Endothelial cell of umbilical vein (primary cell): ENCODE results near the gene PRUNE1. TPM values are rescaled to one million over a fixed set of nuclear protein-coding genes. Genes with fewer than 3 reads are reported as not detected.

Experiments used
- BruUV-seq: library from RNA; stranded (reverse); fragments of 400-500 nt; replicated peaks from 2 replicates; lab custom pipeline; 2021; lab: Mats Ljungman, UMichigan
- CTCF ChIA-PET: fragments of 300-600, 350-600 bp; sonication (Branson Sonifier 250); formaldehyde crosslinking; loops from one replicate; lab custom pipeline; 2021; ENCODE audit warnings: antibody characterized with exemption, inconsistent platforms; lab: Charles Lee
- POLR2A ChIA-PET: fragments of 300-600, 350-600 bp; sonication (Branson Sonifier 250); formaldehyde crosslinking; loops from one replicate; lab custom pipeline; 2021; ENCODE audit warnings: antibody characterized with exemption, inconsistent platforms; lab: Charles Lee
- DNase-seq: peaks from one replicate; pipeline ENCODE4 v3.0.0-alpha.2; 2011; ENCODE audit warnings: low read depth, low spot score
- FAIRE-seq: peaks from 2 replicates; lab custom pipeline; 2011; peaks lifted over from hg19 to GRCh38; lab: Jason Lieb, UNC
- H2AFZ ChIP-seq: 2 replicates; pipeline ENCODE4 v1.6.0; 2012; ENCODE audit warnings: low read depth, low read length, control low read depth, inconsistent platforms
- H3K27ac ChIP-seq: 2 replicates; pipeline ENCODE4 v1.5.1; 2011; ENCODE audit warnings: low read depth, mild to moderate bottlenecking, control low read depth, low read length, moderate library complexity; ENCODE audit not compliant: insufficient read depth
- H3K27me3 ChIP-seq, 2 experiments: 2 replicates each; pipeline versions ENCODE4 v1.6.0 to v1.6.1; 2011; ENCODE audit warnings: low read length in 2 of 2, mixed read lengths in 1 of 2; ENCODE audit not compliant: control insufficient read depth in 2 of 2, insufficient read depth in 2 of 2
- H3K36me3 ChIP-seq, 2 experiments: 2 replicates in 1 of 2; 3 replicates in 1 of 2; pipeline ENCODE4 v1.5.1; 2011; ENCODE audit warnings: low read length in 2 of 2, mild to moderate bottlenecking in 1 of 2, moderate library complexity in 1 of 2; ENCODE audit not compliant: control insufficient read depth in 2 of 2, insufficient read depth in 2 of 2; ENCODE audit errors: extremely low read depth in 1 of 2
- H3K4me1 ChIP-seq: 3 replicates; pipeline ENCODE4 v1.5.1; 2011; ENCODE audit warnings: mild to moderate bottlenecking, low read length; ENCODE audit not compliant: control insufficient read depth, insufficient read depth; ENCODE audit errors: extremely low read depth
- H3K4me2 ChIP-seq: 2 replicates; pipeline ENCODE4 v1.6.1; 2011; ENCODE audit warnings: low read length, control low read depth, mixed read lengths; ENCODE audit not compliant: insufficient read depth
- H3K4me3 ChIP-seq, 3 experiments: fragments of 200-600 bp in 1 of 3; sonication (generic), shearing (Covaris generic) in 1 of 3; replicated peaks in 1 of 3; 2 replicates each; pipeline ENCODE4 v1.5.1; 2011 to 2016; ENCODE audit warnings: control low read depth in 3 of 3, low read length in 3 of 3, mild to moderate bottlenecking in 2 of 3, inconsistent platforms in 1 of 3, low read depth in 1 of 3, moderate library complexity in 1 of 3; ENCODE audit not compliant: insufficient read depth in 1 of 3
- H3K79me2 ChIP-seq: 2 replicates; pipeline ENCODE4 v1.6.0; 2012; ENCODE audit warnings: low read length, inconsistent platforms; ENCODE audit not compliant: control insufficient read depth, insufficient read depth
- H3K9ac ChIP-seq: replicated peaks from 2 replicates; pipeline ENCODE3; 2011; ENCODE audit warnings: low read length, control low read depth; ENCODE audit not compliant: insufficient read depth; ENCODE audit errors: extremely low read depth
- H3K9me1 ChIP-seq: replicated peaks from 3 replicates; pipeline ENCODE4 v1.6.0; 2011; ENCODE audit warnings: mild to moderate bottlenecking, low read length; ENCODE audit not compliant: control insufficient read depth, insufficient read depth; ENCODE audit errors: extremely low read depth
- H3K9me3 ChIP-seq: replicated peaks from 2 replicates; pipeline ENCODE4 v1.5.1; 2012; ENCODE audit warnings: low read length, inconsistent platforms; ENCODE audit not compliant: control insufficient read depth, insufficient read depth
- H4K20me1 ChIP-seq: replicated peaks from 2 replicates; pipeline ENCODE3; 2011; ENCODE audit warnings: mild to moderate bottlenecking, low read length; ENCODE audit not compliant: control insufficient read depth, insufficient read depth; ENCODE audit errors: extremely low read depth
- CTCF ChIP-seq, 2 donors: IDR thresholded peaks; 1 replicate in 1 of 2; 2 replicates in 1 of 2; pipeline ENCODE4 v1.5.1; 2011; ENCODE audit warnings: low read length in 2 of 2, mild to moderate bottlenecking in 2 of 2, moderate library complexity in 2 of 2, control low read depth in 1 of 2, inconsistent platforms in 1 of 2, low read depth in 1 of 2; ENCODE audit not compliant: insufficient read depth in 1 of 2; ENCODE audit errors: extremely low read depth in 1 of 2
- EZH2 ChIP-seq: IDR thresholded peaks from 2 replicates; pipeline ENCODE4 v1.6.1; 2012; ENCODE audit warnings: borderline replicate concordance, low read depth, mild to moderate bottlenecking, moderate library complexity, low read length, inconsistent platforms; ENCODE audit not compliant: severe bottlenecking
- FOS ChIP-seq: IDR thresholded peaks from 2 replicates; pipeline ENCODE4 v1.6.1; 2011; ENCODE audit warnings: mild to moderate bottlenecking, low read length, moderate library complexity, borderline replicate concordance; ENCODE audit not compliant: insufficient read depth
- GATA2 ChIP-seq: IDR thresholded peaks from 2 replicates; pipeline ENCODE4 v1.7.0; 2011; ENCODE audit warnings: low read depth, mild to moderate bottlenecking, moderate library complexity, mixed read lengths, low read length; ENCODE audit not compliant: insufficient read length, insufficient read depth
- JUN ChIP-seq: IDR thresholded peaks from 2 replicates; pipeline ENCODE4 v1.6.1; 2011; ENCODE audit warnings: borderline replicate concordance, low read depth; ENCODE audit not compliant: insufficient read length, insufficient read depth
- MAX ChIP-seq: IDR thresholded peaks from 2 replicates; pipeline ENCODE4 v1.6.1; 2011; ENCODE audit not compliant: insufficient read depth, insufficient read length
- MYC ChIP-seq: IDR thresholded peaks from one replicate; pipeline ENCODE4 v1.6.1; 2011; ENCODE audit warnings: mild to moderate bottlenecking, low read depth, low read length
- POLR2A ChIP-seq: IDR thresholded peaks from 2 replicates; pipeline ENCODE4 v1.6.1; 2012; ENCODE audit warnings: low read depth, mild to moderate bottlenecking, control low read depth, low read length
- POLR2AphosphoS5 ChIP-seq: IDR thresholded peaks from 2 replicates; pipeline ENCODE4 v1.6.1; 2012; ENCODE audit warnings: low read depth, mild to moderate bottlenecking, control low read depth, low read length, moderate library complexity; ENCODE audit not compliant: insufficient read depth
- dilution Hi-C: fragments of 300-500 bp; cut with MboI; formaldehyde crosslinking; loops from one replicate; pipeline ENCODE4 v1.15.0; 2019; ENCODE audit warnings: low sequenced_read_pairs; ENCODE audit not compliant: extremely low pct_ligation_motif_present
- intact Hi-C: fragments of 100-400 bp; cut with micrococcal nuclease; formaldehyde crosslinking; loops from one replicate; pipeline ENCODE4 v1.10.0; 2022
- polyA plus RNA-seq, 4 experiments: library from polyadenylated mRNA; depleted of rRNA in 3 of 4; stranded (reverse) in 3 of 4; unstranded in 1 of 4; fragments of >200 nt; gene quantifications; 2 replicates each; pipeline versions ENCODE4 v1.2.1 to v1.2.3, GENCODE V29; 2011 to 2012; ENCODE audit warnings: missing spikeins in 1 of 4
- total RNA-seq: library from RNA; stranded (reverse); gene quantifications from 2 replicates; pipeline ENCODE4 v1.2.3, GENCODE V29; 2021

Gene PRUNE1
- total and polyA plus RNA-seq, 2 donors (not counting 3 experiments of a cell fraction or from before 2014, with no cell fraction given): 8.6 to 17.5 TPM

DNA sequence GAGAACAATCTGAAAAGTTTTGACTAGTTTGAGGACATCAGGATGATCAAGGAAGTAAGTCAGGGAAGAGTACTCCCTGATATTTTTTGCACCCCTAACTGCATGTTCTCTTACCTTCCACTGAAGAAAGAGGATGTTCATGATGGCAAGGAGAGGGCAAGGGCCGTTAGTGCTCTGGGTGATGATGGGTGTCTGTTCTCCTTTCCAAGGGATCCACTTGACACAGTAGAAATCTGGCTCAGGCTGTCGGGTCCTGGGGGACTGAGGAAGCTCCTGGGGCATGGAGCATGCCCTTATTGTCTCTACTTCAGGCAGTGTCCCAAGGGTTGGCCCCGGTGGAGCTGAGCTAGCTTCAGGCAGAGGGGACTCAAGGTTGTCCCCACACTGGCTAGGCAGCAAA, 6.2 kb upstream of the PRUNE1 start:
- no peaks in the 10 kb centered on the region for H3K27me3 ChIP-seq
- no peak overlapping the region for H3K4me3 ChIP-seq
- POLR2A ChIA-PET: no interaction called here
- H3K9me1 ChIP-seq: no peaks in the 10 kb centered on the region
- H3K4me2 ChIP-seq: no peak overlapping the region
- H3K4me1 ChIP-seq: peaks cover 25% of the 10 kb centered on the region
- DNase-seq: no peak
- peaks cover 0 to 8% of the 10 kb centered on the region in 2 experiments for H3K36me3 ChIP-seq
- no TSS peak for BruUV-seq
- no peaks in the 10 kb centered on the region for H3K79me2 ChIP-seq
- dilution Hi-C loops: no loop called here
- intact Hi-C loops: no loop called here
- no peaks in the 10 kb centered on the region for H4K20me1 ChIP-seq
- H2AFZ ChIP-seq: no peak overlapping the region
- no peaks in the 10 kb centered on the region for H3K9me3 ChIP-seq
- no peak for FAIRE-seq
- CTCF ChIA-PET: interaction anchor here (0.8 to 12.3 kb wide), 3 partner anchors 11 to 98 kb away, joined by 3 to 278 read pairs (median 4); partner anchors contain the start of genes ANXA9 and CERS2
- H3K9ac ChIP-seq: no peak overlapping the region
- H3K27ac ChIP-seq: no peak overlapping the region
- TF ChIP-seq POLR2A: no peak
- TF ChIP-seq MYC: no peak
- no peak for TF ChIP-seq EZH2
- no peak for TF ChIP-seq GATA2
- no peak for TF ChIP-seq MAX

GRCh38 chr1:151002611-151003010, 5.6 kb upstream of the PRUNE1 start:
- POLR2A ChIA-PET: no interaction called here
- BruUV-seq: no TSS peak

More at GRCh38 chr1:151002611-151003010, 5.6 kb upstream of the PRUNE1 start:
- peaks cover 0 to 3% of the 10 kb centered on the region in 2 experiments for H3K36me3 ChIP-seq
- H3K9me1 ChIP-seq: no peaks in the 10 kb centered on the region
- DNase-seq (no peak), FAIRE-seq (no peak)
- no peaks in the 10 kb centered on the region for H3K9me3 ChIP-seq
- dilution Hi-C loops: no loop called here
- no peak overlapping the region for H3K4me2 ChIP-seq
- intact Hi-C loops: no loop called here
- no peak overlapping the region for H3K9ac ChIP-seq
- no peak for TF ChIP-seq CTCF (IDR thresholded peaks at IDR 0.05; ENCODE audit: extremely low read depth in 1 of 2, insufficient read depth in 1 of 2, low read depth in 1 of 2, low read length in 2 of 2)
- no peak for TF ChIP-seq POLR2A
- TF ChIP-seq FOS: no peak
- TF ChIP-seq POLR2AphosphoS5: no peak
- no peak for TF ChIP-seq MYC
- no peak for TF ChIP-seq EZH2
- TF ChIP-seq JUN: no peak
- no peak for TF ChIP-seq MAX
- TF ChIP-seq GATA2: no peak
- no peaks in the 10 kb centered on the region for H3K79me2 ChIP-seq
- no peaks in the 10 kb centered on the region for H4K20me1 ChIP-seq
- H3K4me1 ChIP-seq: peaks cover 28% of the 10 kb centered on the region
- no peak overlapping the region for H3K27ac ChIP-seq
- no peaks in the 10 kb centered on the region for H3K27me3 ChIP-seq
- no peak overlapping the region for H3K4me3 ChIP-seq
- no peak overlapping the region for H2AFZ ChIP-seq
- CTCF ChIA-PET: interaction anchor here (0.8 to 12.3 kb wide), 2 partner anchors 21 to 97 kb away, joined by 3 to 278 read pairs; partner anchors contain the start of genes ANXA9 and CERS2
